GM12878 (cell line): ENCODE results near the gene CAMTA1. TPM values are rescaled to one million over a fixed set of nuclear protein-coding genes. Genes with fewer than 3 reads are reported as not detected.

Source experiments
- ATAC-seq: fragments of 200-7000 bp; cut with Tn5 transposase; 3 replicates; pipeline ENCODE4 v1.9.1; 2020; ENCODE audit warnings: mild to moderate bottlenecking, moderate library complexity
- BruUV-seq: library from RNA; stranded (reverse); fragments of 400-500 nt; replicated peaks from 2 replicates; lab custom pipeline; 2021; lab: Mats Ljungman, UMichigan
- CTCF ChIA-PET: fragments of 300-600 bp; sonication (Branson Sonifier 250); formaldehyde crosslinking; extraction: SDS; loops from one replicate; lab custom pipeline; 2021; ENCODE audit warnings: inconsistent platforms; lab: Yijun Ruan, JAX
- POLR2A ChIA-PET: fragments of 350-600 bp; formaldehyde crosslinking; extraction: SDS; loops from one replicate; lab custom pipeline; 2021; ENCODE audit warnings: inconsistent platforms; lab: Charles Lee
- RAD21 ChIA-PET: fragments of 300-600 bp; sonication (Branson Sonifier 250); formaldehyde crosslinking; loops from one replicate; lab custom pipeline; 2023; ENCODE audit warnings: antibody characterized with exemption; ENCODE audit not compliant: unreplicated experiment; lab: Charles Lee
- SMC1A ChIA-PET: fragments of 300-600 bp; sonication (Branson Sonifier 250); formaldehyde crosslinking; loops from one replicate; lab custom pipeline; 2023; ENCODE audit not compliant: unreplicated experiment, uncharacterized antibody; lab: Charles Lee
- DNase-seq: peaks from one replicate; pipeline ENCODE4 v3.0.0-alpha.2; 2011; ENCODE audit warnings: low read depth, low spot score
- FAIRE-seq: peaks from 3 replicates; lab custom pipeline; 2011; peaks lifted over from hg19 to GRCh38; lab: Jason Lieb, UNC
- H2AFZ ChIP-seq: 2 replicates; pipeline ENCODE4 v1.6.0; 2011; ENCODE audit warnings: low read depth, low read length, control low read depth; ENCODE audit not compliant: control insufficient read depth
- H3K27ac ChIP-seq: 2 replicates; pipeline ENCODE4 v1.5.1; 2011; ENCODE audit warnings: control low read depth; ENCODE audit not compliant: control insufficient read depth, insufficient read depth
- H3K27me3 ChIP-seq, 2 experiments: replicated peaks in 1 of 2; 2 replicates each; pipeline versions ENCODE4 v1.6.0 to v1.6.1; 2011; ENCODE audit warnings: low read length in 1 of 2; ENCODE audit not compliant: control insufficient read depth in 2 of 2, insufficient read depth in 2 of 2
- H3K36me3 ChIP-seq, 2 experiments: 2 replicates each; pipeline ENCODE4 v1.5.1; 2011; ENCODE audit warnings: low read length in 1 of 2; ENCODE audit not compliant: control insufficient read depth in 2 of 2, insufficient read depth in 2 of 2
- H3K4me1 ChIP-seq: 2 replicates; pipeline ENCODE4 v1.6.1; 2011; ENCODE audit warnings: mild to moderate bottlenecking, low read length, moderate library complexity, mixed read lengths; ENCODE audit not compliant: control insufficient read depth, insufficient read depth
- H3K4me2 ChIP-seq: 2 replicates; pipeline ENCODE4 v1.6.0; 2011; ENCODE audit warnings: control low read depth; ENCODE audit not compliant: control insufficient read depth, insufficient read depth
- H3K4me3 ChIP-seq: fragments of 200-600 bp; sonication (generic); 2 replicates; pipeline ENCODE4 v1.5.1; 2016
- H3K79me2 ChIP-seq: 2 replicates; pipeline ENCODE4 v1.6.0; 2011; ENCODE audit warnings: low read length; ENCODE audit not compliant: control insufficient read depth, insufficient read depth
- H3K9ac ChIP-seq: 2 replicates; pipeline ENCODE4 v1.8.0; 2011; ENCODE audit warnings: low read length, control low read depth, mixed read lengths; ENCODE audit not compliant: control insufficient read depth, insufficient read depth
- H3K9me3 ChIP-seq: replicated peaks from 3 replicates; pipeline ENCODE4 v1.5.1; 2011; ENCODE audit warnings: mild to moderate bottlenecking, low read length; ENCODE audit not compliant: control insufficient read depth, insufficient read depth
- H4K20me1 ChIP-seq: 2 replicates; pipeline ENCODE4 v1.6.0; 2011; ENCODE audit not compliant: control insufficient read depth, insufficient read depth
- ESRRA ChIP-seq: IDR thresholded peaks from 2 replicates; pipeline ENCODE4 v1.6.1; 2012; ENCODE audit warnings: mild to moderate bottlenecking, low read length, improper control_type of control experiment
- HCFC1 ChIP-seq: fragments of 150-350 bp; IDR thresholded peaks from 2 replicates; pipeline ENCODE4 v1.6.1; 2014; ENCODE audit warnings: low read length
- MYC ChIP-seq: IDR thresholded peaks from 2 replicates; pipeline ENCODE4 v1.6.1; 2011; ENCODE audit warnings: mild to moderate bottlenecking, low read length, moderate library complexity, inconsistent platforms; ENCODE audit not compliant: insufficient read depth, insufficient replicate concordance, insufficient read length, severe bottlenecking
- NR2C1 ChIP-seq: fragments of 450-650 bp; IDR thresholded peaks from 2 replicates; pipeline ENCODE4 v1.6.1; 2017; ENCODE audit warnings: antibody characterized with exemption, mild to moderate bottlenecking, moderate library complexity
- POLR2A ChIP-seq: IDR thresholded peaks from 2 replicates; pipeline ENCODE4 v1.6.1; 2011; ENCODE audit warnings: low read depth, mild to moderate bottlenecking, low read length
- RBBP5 ChIP-seq: fragments of 200-600 bp; sonication (generic); conservative IDR thresholded peaks from 2 replicates; pipeline ENCODE4 v1.6.1; 2016
- SIX5 ChIP-seq: IDR thresholded peaks from 2 replicates; pipeline ENCODE4 v1.6.1; 2011; ENCODE audit warnings: mild to moderate bottlenecking, low read depth, low read length, moderate library complexity; ENCODE audit not compliant: severe bottlenecking
- SMAD5 ChIP-seq: IDR thresholded peaks from 2 replicates; pipeline ENCODE4 v1.6.1; 2016; ENCODE audit warnings: antibody characterized with exemption, low read depth
- SP1 ChIP-seq: IDR thresholded peaks from one replicate; pipeline ENCODE4 v1.6.1; 2011; ENCODE audit warnings: low read depth, low read length
- SREBF1 ChIP-seq: IDR thresholded peaks from 2 replicates; pipeline ENCODE4 v1.6.1; 2012; ENCODE audit warnings: mild to moderate bottlenecking, low read length
- TCF7 ChIP-seq: IDR thresholded peaks from 2 replicates; pipeline ENCODE4 v1.6.1; 2014; ENCODE audit warnings: antibody characterized with exemption, borderline replicate concordance
- ZNF384 ChIP-seq: IDR thresholded peaks from 2 replicates; pipeline ENCODE4 v1.6.1; 2012; ENCODE audit warnings: low read depth, mild to moderate bottlenecking, low read length, improper control_type of control experiment, borderline replicate concordance
- WGBS: methylation state at CpG from one replicate; pipeline ENCODE4 v1.1.6; 2016; ENCODE audit warnings: low lambda C conversion rate; ENCODE audit not compliant: insufficient replicate concordance, insufficient coverage; ENCODE audit errors: missing lambda C conversion rate; 5-methylcytosine and 5-hydroxymethylcytosine counted together
- in situ Hi-C: fragments of 300-500 bp; cut with MboI; formaldehyde crosslinking; loops from 9 replicates; pipeline ENCODE4 v1.14.3; 2018; ENCODE audit warnings: mixed read lengths
- intact Hi-C: fragments of 100-400 bp; cut with micrococcal nuclease; formaldehyde crosslinking; loops from one replicate; pipeline ENCODE4 v1.14.2; 2022; ENCODE audit not compliant: unreplicated experiment
- polyA plus RNA-seq, 11 experiments: library from polyadenylated mRNA; depleted of rRNA in 4 of 11; unstranded in 6 of 11; stranded (reverse) in 5 of 11; fragments of >200 nt; fragmentation: Nextera tagmentation in 4 of 11; fragmentation: Illumina TruSeq in 1 of 11; extraction: Ambion mirVana in 4 of 11; extraction: Trizol in 1 of 11; gene quantifications; 1 replicate in 1 of 11; 2 replicates in 10 of 11; pipeline versions ENCODE4 v1.2.1 to v1.2.3, GENCODE V29; 2011 to 2016; ENCODE audit warnings: inconsistent platforms in 2 of 11, missing spikeins in 2 of 11, low read depth in 1 of 11
- total RNA-seq, 4 experiments: library from RNA; depleted of rRNA in 3 of 4; stranded (reverse); fragments of >200 nt in 3 of 4; fragmentation: Illumina TruSeq in 1 of 4; extraction: Trizol in 1 of 4; gene quantifications; 2 replicates each; pipeline versions ENCODE4 v1.2.1 to v1.2.3, GENCODE V29; 2013 to 2021
- TF ChIP-seq, protein P1 (sequence below): fragments of 450-650 bp; IDR thresholded peaks from 2 replicates; pipeline ENCODE4 v1.6.1; 2017; ENCODE audit warnings: mild to moderate bottlenecking, low read depth, inconsistent platforms; ENCODE audit not compliant: poor library complexity, severe bottlenecking

The CAMTA1 gene
- total and polyA plus RNA-seq, 10 of the 15 experiments (the other 5 are each of a cell fraction or from before 2014, with no cell fraction given): 37.7 to 148 (median 76.4) TPM

GRCh38 chr1:7400566-7400965 is 615.3 kb downstream of the CAMTA1 start:
- DNase-seq: no peak
- H3K36me3 ChIP-seq: no peaks in the 10 kb centered on the region
- POLR2A ChIA-PET: no interaction called here
- H3K4me1 ChIP-seq: peaks cover 34% of the 10 kb centered on the region
- RAD21 ChIA-PET: no interaction called here
- in situ Hi-C loops (no loop called here), intact Hi-C loops (no loop called here)
- peaks cover 5% of the 10 kb centered on the region; the same call in 2 of the 3 replicates for H3K9me3 ChIP-seq
- H2AFZ ChIP-seq: no peak overlapping the region
- no peak overlapping the region for H3K4me3 ChIP-seq
- SMC1A ChIA-PET: no interaction called here
- TF ChIP-seq RBBP5: no peak
- TF ChIP-seq HCFC1: no peak
- TF ChIP-seq NR2C1: no peak
- no peak for TF ChIP-seq SMAD5
- TF ChIP-seq SIX5: no peak
- TF ChIP-seq SREBF1: no peak
- TF ChIP-seq TCF7: no peak
- no peak for TF ChIP-seq ZNF384
- no peak for TF ChIP-seq MYC
- TF ChIP-seq, protein P1, sequence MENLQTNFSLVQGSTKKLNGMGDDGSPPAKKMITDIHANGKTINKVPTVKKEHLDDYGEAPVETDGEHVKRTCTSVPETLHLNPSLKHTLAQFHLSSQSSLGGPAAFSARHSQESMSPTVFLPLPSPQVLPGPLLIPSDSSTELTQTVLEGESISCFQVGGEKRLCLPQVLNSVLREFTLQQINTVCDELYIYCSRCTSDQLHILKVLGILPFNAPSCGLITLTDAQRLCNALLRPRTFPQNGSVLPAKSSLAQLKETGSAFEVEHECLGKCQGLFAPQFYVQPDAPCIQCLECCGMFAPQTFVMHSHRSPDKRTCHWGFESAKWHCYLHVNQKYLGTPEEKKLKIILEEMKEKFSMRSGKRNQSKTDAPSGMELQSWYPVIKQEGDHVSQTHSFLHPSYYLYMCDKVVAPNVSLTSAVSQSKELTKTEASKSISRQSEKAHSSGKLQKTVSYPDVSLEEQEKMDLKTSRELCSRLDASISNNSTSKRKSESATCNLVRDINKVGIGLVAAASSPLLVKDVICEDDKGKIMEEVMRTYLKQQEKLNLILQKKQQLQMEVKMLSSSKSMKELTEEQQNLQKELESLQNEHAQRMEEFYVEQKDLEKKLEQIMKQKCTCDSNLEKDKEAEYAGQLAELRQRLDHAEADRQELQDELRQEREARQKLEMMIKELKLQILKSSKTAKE: no peak
- no peak for TF ChIP-seq POLR2A
- no peak for TF ChIP-seq ESRRA
- no peak for TF ChIP-seq SP1
- TF ChIP-seq, all 136 proteins: peak for 0
- H3K27ac ChIP-seq: no peak overlapping the region
- H3K9ac ChIP-seq: no peak overlapping the region
- no peaks in the 10 kb centered on the region for H4K20me1 ChIP-seq
- CTCF ChIA-PET: interaction anchor here (1.8 kb wide), 1 partner anchor 10 kb away, joined by 6 read pairs; no protein-coding TSS in a partner anchor
- no peaks in the 10 kb centered on the region for H3K27me3 ChIP-seq
- H3K79me2 ChIP-seq: no peaks in the 10 kb centered on the region
- FAIRE-seq (no peak), ATAC-seq (no peak)
- H3K4me2 ChIP-seq: no peak overlapping the region
- BruUV-seq: no TSS peak
- whole genome bisulfite sequencing: 0% methylated on average over 1 of the region's 1 CpG
